ENCODE data around the gene FATE1.
A peak's percentile ranks its signal among the peaks of the same experiment; 100 is the strongest.

The FATE1 gene

DNA sequence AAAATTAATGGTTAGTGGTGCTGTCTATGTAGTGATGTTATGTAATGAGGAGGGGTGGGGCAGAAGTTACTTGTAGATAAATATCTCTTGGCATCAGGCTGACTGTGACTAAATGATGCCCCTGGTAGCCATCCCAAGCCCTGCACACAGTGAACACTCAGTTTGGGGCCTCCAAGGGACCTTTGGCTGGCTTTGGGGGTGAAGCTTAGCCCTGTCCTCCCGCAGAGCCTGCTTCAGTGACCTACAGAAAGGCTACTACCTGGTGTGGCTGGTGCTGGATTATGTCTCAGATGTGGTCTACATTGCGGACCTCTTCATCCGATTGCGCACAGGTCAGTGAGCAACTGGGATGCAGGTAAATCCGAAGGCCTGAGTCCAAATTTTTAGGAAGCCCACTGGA lies 26.5 kb downstream of the FATE1 start:
- no peak for FAIRE-seq
- DNase-seq (ENCODE audit: low spot score), result no peak

DNA sequence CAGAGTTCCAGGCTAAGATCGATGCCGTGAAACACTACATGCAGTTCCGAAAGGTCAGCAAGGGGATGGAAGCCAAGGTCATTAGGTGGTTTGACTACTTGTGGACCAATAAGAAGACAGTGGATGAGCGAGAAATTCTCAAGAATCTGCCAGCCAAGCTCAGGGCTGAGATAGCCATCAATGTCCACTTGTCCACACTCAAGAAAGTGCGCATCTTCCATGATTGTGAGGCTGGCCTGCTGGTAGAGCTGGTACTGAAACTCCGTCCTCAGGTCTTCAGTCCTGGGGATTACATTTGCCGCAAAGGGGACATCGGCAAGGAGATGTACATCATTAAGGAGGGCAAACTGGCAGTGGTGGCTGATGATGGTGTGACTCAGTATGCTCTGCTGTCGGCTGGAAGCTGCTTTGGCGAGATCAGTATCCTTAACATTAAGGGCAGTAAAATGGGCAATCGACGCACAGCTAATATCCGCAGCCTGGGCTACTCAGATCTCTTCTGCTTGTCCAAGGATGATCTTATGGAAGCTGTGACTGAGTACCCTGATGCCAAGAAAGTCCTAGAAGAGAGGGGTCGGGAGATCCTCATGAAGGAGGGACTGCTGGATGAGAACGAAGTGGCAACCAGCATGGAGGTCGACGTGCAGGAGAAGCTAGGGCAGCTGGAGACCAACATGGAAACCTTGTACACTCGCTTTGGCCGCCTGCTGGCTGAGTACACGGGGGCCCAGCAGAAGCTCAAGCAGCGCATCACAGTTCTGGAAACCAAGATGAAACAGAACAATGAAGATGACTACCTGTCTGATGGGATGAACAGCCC lies 28.0 kb downstream of the FATE1 start:
- FAIRE-seq (no peak), DNase-seq (ENCODE audit: low spot score) (no peak)

- no peak for DNase-seq (ENCODE audit: low spot score)
- FAIRE-seq, result no peak
Measured at GRCh38 chrX:151745651-151746050, 29.8 kb downstream of the FATE1 start.

DNA sequence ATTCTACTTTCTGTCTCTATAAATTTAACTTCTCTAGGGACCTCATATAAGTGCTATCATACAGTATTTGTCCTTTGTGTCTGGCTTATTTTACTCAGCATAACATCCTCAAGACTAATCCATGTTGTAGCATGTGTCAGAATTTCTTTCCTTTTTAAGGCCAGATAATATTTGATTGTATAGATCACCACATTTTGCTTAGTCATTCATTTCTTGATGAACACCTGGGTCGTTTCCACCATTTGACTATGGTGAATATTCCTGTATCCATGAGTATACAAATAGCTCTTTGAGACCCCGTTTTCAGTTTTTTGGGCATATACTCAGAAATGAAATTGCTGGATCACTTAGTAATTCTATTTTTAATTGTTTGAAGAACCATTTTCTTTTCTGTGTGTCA lies 30.7 kb downstream of the FATE1 start:
- DNase-seq (ENCODE audit: low spot score) (no peak), FAIRE-seq (no peak)

- no peak for FAIRE-seq
- DNase-seq (ENCODE audit: low spot score), result no peak
Measured at GRCh38 chrX:151750511-151750910, 34.7 kb downstream of the FATE1 start.

GRCh38 chrX:151752847-151753246 lies 37.0 kb downstream of the FATE1 start:
- FAIRE-seq, result no peak
- DNase-seq (ENCODE audit: low spot score), result no peak

- FAIRE-seq (peak; percentile 62), DNase-seq (ENCODE audit: low spot score) (peak; percentile 70)
Measured at GRCh38 chrX:151753313-151754046, 37.6 kb downstream of the FATE1 start.

GRCh38 chrX:151754047-151754429 lies 38.2 kb downstream of the FATE1 start:
- FAIRE-seq, result no peak
- DNase-seq (ENCODE audit: low spot score), result peak; percentile 44

DNA sequence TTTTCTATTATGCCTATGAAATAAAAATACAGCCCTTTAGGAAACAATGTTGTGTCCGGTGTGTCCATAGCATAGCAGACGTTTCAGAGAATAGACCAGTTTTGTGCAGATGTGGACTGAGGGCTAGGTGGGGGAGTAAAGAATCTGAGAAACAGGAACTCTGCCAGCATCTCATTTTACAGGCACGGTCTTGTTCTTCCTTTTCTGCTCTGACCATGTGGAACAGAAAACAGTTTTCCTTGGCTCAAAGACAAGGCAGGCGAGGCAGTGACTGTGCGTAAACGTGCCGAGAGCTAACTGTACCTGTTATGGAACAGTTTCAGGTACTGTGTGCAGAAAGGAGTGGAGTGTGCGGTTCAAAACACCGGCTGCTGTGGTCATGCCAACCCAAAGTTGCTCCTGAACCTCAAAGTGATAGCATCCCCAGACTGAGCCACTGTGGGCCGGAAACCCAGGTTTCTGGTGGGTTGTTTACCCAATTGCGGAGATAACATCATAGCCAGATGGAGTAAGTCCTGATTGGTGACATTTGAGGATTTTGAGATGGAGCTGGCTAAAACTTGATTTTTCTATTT lies 38.9 kb downstream of the FATE1 start:
- FAIRE-seq (no peak), DNase-seq (ENCODE audit: low spot score) (no peak)

- FAIRE-seq (no peak), DNase-seq (ENCODE audit: low spot score) (no peak)
Measured at GRCh38 chrX:151759041-151759708, 43.3 kb downstream of the FATE1 start.

DNA sequence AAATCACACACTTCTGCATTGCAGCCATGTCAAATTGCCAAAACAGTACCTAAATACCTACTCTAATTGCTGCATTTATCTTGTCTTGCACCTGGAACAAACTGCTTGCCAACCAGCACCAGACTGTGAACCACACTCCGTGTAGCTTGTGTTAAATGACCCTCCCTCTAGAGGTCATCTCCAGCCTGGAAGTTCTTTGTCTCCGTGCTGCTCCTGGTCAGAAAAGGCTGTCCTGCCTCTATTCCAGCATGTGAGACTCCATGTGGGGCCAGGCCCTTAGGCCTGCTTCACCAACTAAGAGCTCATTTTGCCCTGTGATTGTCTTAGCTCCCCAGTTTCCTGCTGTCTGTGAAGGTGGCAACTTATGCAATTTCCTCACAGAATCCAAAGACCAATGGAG lies 47.0 kb downstream of the FATE1 start:
- DNase-seq (ENCODE audit: low spot score) (no peak), FAIRE-seq (no peak)

GRCh38 chrX:151763711-151764110 lies 47.9 kb downstream of the FATE1 start:
- FAIRE-seq (no peak), DNase-seq (ENCODE audit: low spot score) (no peak)

DNA sequence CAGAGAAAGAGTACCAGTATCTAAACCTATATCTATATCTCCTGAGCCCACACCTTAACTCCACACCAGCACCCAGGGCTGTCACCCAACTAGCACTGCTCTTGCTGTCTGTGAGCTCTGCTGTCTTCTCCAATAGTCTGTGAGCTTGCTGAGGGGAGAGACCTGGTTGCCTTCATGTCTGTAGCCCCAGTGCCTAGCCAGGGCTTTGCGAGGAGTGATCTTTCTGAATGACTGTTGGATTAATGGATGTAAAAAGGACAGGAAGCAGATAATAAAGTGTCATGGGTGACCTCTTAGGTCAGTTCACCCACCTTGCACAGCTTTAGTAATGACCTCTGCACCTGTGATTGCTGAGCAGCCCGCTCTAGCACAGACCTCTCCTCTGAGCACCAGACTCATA lies 49.2 kb downstream of the FATE1 start:
- no peak for FAIRE-seq
- no peak for DNase-seq (ENCODE audit: low spot score)

DNA sequence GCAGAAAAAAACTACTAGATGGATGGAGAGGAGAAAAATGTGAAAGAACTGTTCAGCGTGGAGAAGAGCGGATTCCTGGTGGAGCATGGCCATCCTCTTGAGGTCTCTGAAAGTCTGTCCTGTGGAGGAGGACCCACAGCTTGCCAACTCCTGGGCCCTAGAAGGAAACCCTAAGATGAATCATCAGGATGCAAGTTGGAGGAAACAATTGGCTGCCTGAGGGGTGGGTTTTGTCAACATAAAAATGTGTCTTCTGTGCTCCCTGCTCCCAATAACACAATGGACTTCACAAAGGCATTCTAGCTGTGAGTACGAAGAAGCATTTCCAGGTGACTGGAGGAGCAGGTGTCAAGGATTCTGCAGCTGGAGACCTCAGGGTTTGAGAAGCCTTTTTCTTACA lies 55.9 kb downstream of the FATE1 start:
- FAIRE-seq (no peak), DNase-seq (ENCODE audit: low spot score) (no peak)
